Coronary artery (tissue), 2 donors: ENCODE results near the gene NOC4L.

ENCODE experiments used
- DNase-seq: peaks from one replicate; pipeline ENCODE4 v3.0.0-alpha.2; 2017; ENCODE audit warnings: low spot score
- H3K27ac ChIP-seq, 2 donors: fragments of 200-600 bp; sonication (generic); one replicate each; pipeline ENCODE4 v1.5.1; 2016 to 2019
- H3K4me3 ChIP-seq: fragments of 200-600 bp; sonication (generic); 2 replicates; pipeline ENCODE4 v1.5.1; 2016; ENCODE audit warnings: mild to moderate bottlenecking, moderate library complexity
- CTCF ChIP-seq: fragments of 200-600 bp; sonication (generic); IDR thresholded peaks from one replicate; pipeline ENCODE4 v1.5.1; 2019; ENCODE audit warnings: antibody characterized with exemption

NOC4L gene

GRCh38 chr12:132176385-132176919, 32.2 kb downstream of the NOC4L start:
- Histone ChIP-seq H3K4me3 (no peak overlapping the region), H3K27ac (no peak overlapping the region)
- TF ChIP-seq CTCF, result no peak
- no peak for DNase-seq

GRCh38 chr12:132176920-132177551, 32.8 kb downstream of the NOC4L start:
- TF ChIP-seq CTCF, result no peak
- Histone ChIP-seq H3K27ac (no peak overlapping the region), H3K4me3 (no peak overlapping the region)
- no peak for DNase-seq

GRCh38 chr12:132178316-132178715, 34.1 kb downstream of the NOC4L start:
- Histone ChIP-seq H3K4me3 (no peak overlapping the region), H3K27ac (no peak overlapping the region)
- DNase-seq, result no peak
- TF ChIP-seq CTCF, result no peak

- no peak for TF ChIP-seq CTCF
- DNase-seq, result no peak
These were observed 34.6 kb downstream of the NOC4L start for GRCh38 chr12:132178801-132179401.

GRCh38 chr12:132179431-132180362, 35.4 kb downstream of the NOC4L start:
- H3K4me3 ChIP-seq, result no peak overlapping the region
- no peak for TF ChIP-seq CTCF
- no peak for DNase-seq
- no peak overlapping the region for H3K27ac ChIP-seq

More at GRCh38 chr12:132178801-132179401, 34.6 kb downstream of the NOC4L start:
- no peak overlapping the region for H3K27ac ChIP-seq
- H3K4me3 ChIP-seq, result no peak overlapping the region

- no peak overlapping the region for H3K27ac ChIP-seq
- no peak overlapping the region for H3K4me3 ChIP-seq
- no peak for DNase-seq
- no peak for TF ChIP-seq CTCF
These were observed 36.6 kb downstream of the NOC4L start for GRCh38 chr12:132180648-132181546.
